Osteoblast (primary cell): ENCODE results near the gene WDFY1. TPM values are rescaled to one million over a fixed set of nuclear protein-coding genes. Genes with fewer than 3 reads are reported as not detected.
A peak's percentile ranks its signal among the peaks of the same experiment; 100 is the strongest.

Experiments used
- DNase-seq: peaks from one replicate; pipeline ENCODE4 v3.0.0; 2011; ENCODE audit warnings: low spot score, mixed read lengths; ENCODE audit not compliant: insufficient read length; ENCODE audit errors: missing footprints
- H2AFZ ChIP-seq: 2 replicates; pipeline ENCODE4 v1.6.0; 2011; ENCODE audit warnings: mild to moderate bottlenecking, low read length
- H3K27ac ChIP-seq: 2 replicates; pipeline ENCODE4 v1.5.1; 2011; ENCODE audit warnings: mild to moderate bottlenecking, low read depth, low read length, moderate library complexity
- H3K27me3 ChIP-seq: 2 replicates; pipeline ENCODE4 v1.6.0; 2012; ENCODE audit warnings: mild to moderate bottlenecking, control low read depth, inconsistent platforms, low read length, moderate library complexity; ENCODE audit not compliant: insufficient read depth
- H3K36me3 ChIP-seq: 2 replicates; pipeline ENCODE4 v1.5.1; 2011; ENCODE audit warnings: mild to moderate bottlenecking, low read length, control low read depth, moderate library complexity; ENCODE audit not compliant: insufficient read depth
- H3K4me1 ChIP-seq: 2 replicates; pipeline ENCODE4 v1.5.1; 2011; ENCODE audit warnings: mild to moderate bottlenecking, low read length, control low read depth, moderate library complexity; ENCODE audit not compliant: insufficient read depth
- H3K4me2 ChIP-seq: 2 replicates; pipeline ENCODE4 v1.6.0; 2011; ENCODE audit warnings: mild to moderate bottlenecking, low read length; ENCODE audit not compliant: insufficient read depth
- H3K4me3 ChIP-seq: fragments of 200-600 bp; sonication (generic); 3 replicates; pipeline ENCODE4 v1.5.1; 2012; ENCODE audit warnings: mild to moderate bottlenecking, low read length, inconsistent platforms; ENCODE audit not compliant: insufficient read depth
- H3K79me2 ChIP-seq: 2 replicates; pipeline ENCODE4 v1.6.0; 2012; ENCODE audit warnings: mild to moderate bottlenecking, low read length, control low read depth, inconsistent platforms; ENCODE audit not compliant: insufficient read depth
- H3K9me3 ChIP-seq: 2 replicates; pipeline ENCODE4 v1.5.1; 2011; ENCODE audit warnings: low read depth, low read length, control low read depth
- H4K20me1 ChIP-seq: 2 replicates; pipeline ENCODE4 v1.6.0; 2012; ENCODE audit warnings: mild to moderate bottlenecking, low read length, control low read depth; ENCODE audit not compliant: insufficient read depth
- total RNA-seq: library from RNA; depleted of rRNA; stranded (reverse); fragments of >200 nt; gene quantifications from 2 replicates; pipeline ENCODE4 v1.2.3, GENCODE V29; 2012
- TF ChIP-seq, protein P1 (sequence below): IDR thresholded peaks from 2 replicates; pipeline ENCODE4 v1.5.1; 2011; ENCODE audit warnings: mild to moderate bottlenecking, low read depth, low read length, moderate library complexity; ENCODE audit errors: extremely low read depth

Gene WDFY1
- total RNA-seq, 1 donor = 74.6 TPM

DNA sequence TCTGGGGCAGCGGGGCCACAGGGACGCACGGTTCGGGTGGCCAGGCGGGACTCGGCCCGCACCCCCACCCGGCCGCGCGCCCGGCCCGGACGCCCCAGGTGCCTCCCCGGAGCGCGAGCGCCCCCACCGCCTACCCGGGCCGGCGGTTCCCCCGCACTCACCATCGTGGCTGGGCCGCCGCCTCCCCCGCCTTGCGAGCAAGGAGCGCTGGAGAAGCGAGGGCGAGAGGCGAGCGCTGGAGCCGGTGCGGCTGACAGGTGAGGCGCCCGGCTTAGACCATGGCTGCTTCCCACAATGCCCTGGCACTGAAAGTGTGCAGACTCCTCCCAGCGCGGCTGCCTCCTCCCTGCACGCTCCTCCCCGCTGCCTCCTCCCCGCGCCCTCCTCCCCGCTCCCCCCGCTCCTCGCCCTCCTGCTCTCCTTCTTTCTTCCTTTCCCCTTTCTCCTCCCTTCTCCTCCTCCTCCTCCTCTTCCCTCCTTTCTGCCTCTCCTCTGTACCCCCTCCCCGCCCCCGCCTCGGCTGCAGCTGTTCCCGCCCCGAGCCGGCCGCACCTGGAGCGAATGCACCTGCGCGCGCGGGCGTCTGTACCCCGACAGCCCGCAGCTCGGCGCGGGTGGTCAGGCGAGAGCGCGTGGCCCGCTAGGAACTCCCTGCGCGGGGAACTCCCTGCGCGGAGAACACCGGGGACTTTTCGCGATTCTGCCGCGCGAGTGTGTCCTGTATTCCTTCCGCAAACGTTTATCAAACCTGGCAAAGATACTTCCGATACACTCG lies 107.7 kb downstream of the WDFY1 start, which contains the start of gene AP1S3:
Gene AP1S3, minus strand, starts transcription at position 296 of the 775 bp plus-strand sequence. Its CDS starts 132 bp downstream, at position 164.
- peak; percentile 97 for DNase-seq
- Histone ChIP-seq H3K36me3 (peaks cover 5% of the 10 kb centered on the region), H3K4me3 (peak within 1 kb of the TSS; percentile 83), H3K27ac (peak within 1 kb of the TSS; percentile 23), H3K4me1 (peaks cover 9% of the 10 kb centered on the region), H3K4me2 (peak within 1 kb of the TSS; percentile 95), H3K27me3 (no peaks in the 10 kb centered on the region), H3K9me3 (no peaks in the 10 kb centered on the region), H4K20me1 (no peaks in the 10 kb centered on the region), H2AFZ (peak within 1 kb of the TSS; percentile 81), H3K79me2 (peaks cover 16% of the 10 kb centered on the region)
- TF ChIP-seq, protein P1, sequence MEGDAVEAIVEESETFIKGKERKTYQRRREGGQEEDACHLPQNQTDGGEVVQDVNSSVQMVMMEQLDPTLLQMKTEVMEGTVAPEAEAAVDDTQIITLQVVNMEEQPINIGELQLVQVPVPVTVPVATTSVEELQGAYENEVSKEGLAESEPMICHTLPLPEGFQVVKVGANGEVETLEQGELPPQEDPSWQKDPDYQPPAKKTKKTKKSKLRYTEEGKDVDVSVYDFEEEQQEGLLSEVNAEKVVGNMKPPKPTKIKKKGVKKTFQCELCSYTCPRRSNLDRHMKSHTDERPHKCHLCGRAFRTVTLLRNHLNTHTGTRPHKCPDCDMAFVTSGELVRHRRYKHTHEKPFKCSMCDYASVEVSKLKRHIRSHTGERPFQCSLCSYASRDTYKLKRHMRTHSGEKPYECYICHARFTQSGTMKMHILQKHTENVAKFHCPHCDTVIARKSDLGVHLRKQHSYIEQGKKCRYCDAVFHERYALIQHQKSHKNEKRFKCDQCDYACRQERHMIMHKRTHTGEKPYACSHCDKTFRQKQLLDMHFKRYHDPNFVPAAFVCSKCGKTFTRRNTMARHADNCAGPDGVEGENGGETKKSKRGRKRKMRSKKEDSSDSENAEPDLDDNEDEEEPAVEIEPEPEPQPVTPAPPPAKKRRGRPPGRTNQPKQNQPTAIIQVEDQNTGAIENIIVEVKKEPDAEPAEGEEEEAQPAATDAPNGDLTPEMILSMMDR = no peak

DNA sequence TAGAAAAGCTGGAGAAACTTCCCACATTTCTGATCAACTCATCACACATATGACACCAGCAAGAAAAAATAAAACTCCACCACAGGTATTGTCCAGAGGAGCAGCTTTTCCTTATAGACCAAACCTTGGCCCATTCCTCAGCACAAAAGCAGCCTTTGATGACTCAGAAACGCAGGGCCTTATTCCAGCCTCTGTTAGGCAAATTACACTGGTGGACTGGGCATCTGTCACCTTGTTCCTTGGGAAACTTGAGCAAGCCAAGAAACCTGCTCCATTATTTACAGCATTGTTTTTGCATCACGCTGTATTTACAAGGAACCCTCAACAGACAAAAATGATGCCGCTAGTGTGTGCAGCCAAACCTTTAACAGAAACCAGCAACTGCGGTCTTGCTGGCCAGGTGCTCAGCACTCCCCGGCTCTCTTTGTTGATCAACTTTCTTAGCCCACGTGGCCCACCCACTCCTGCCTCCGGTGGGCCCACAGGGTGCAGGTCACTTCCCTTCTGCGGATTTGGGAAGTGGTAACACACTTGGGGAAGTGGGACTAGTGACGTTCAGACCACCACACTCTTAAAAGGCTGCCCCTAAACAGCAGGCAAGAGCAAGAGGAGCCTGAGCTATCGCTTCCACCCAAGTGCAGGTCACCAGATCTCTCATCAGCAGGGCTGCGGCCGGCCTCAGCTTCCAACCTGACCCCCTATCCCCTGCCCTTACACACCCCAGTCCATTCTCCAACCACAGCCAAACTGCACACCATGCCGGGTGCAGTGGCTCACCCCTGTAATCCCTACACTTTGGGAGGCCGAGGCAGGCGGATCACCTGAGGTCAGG lies 109.2 kb downstream of the WDFY1 start:
- H3K4me3 ChIP-seq = peak overlapping the region; percentile 83
- H3K4me1 ChIP-seq = peaks cover 9% of the 10 kb centered on the region
- H3K27ac ChIP-seq = no peak overlapping the region
- H2AFZ ChIP-seq = no peak overlapping the region
- H3K27me3 ChIP-seq = no peaks in the 10 kb centered on the region
- no peaks in the 10 kb centered on the region for H3K9me3 ChIP-seq
- peak; percentile 84 for DNase-seq
- H3K4me2 ChIP-seq = peak overlapping the region; percentile 95
- H3K79me2 ChIP-seq = peaks cover 21% of the 10 kb centered on the region
- H4K20me1 ChIP-seq = no peaks in the 10 kb centered on the region
- H3K36me3 ChIP-seq = peaks cover 5% of the 10 kb centered on the region
- TF ChIP-seq, protein P1 = no peak

DNA sequence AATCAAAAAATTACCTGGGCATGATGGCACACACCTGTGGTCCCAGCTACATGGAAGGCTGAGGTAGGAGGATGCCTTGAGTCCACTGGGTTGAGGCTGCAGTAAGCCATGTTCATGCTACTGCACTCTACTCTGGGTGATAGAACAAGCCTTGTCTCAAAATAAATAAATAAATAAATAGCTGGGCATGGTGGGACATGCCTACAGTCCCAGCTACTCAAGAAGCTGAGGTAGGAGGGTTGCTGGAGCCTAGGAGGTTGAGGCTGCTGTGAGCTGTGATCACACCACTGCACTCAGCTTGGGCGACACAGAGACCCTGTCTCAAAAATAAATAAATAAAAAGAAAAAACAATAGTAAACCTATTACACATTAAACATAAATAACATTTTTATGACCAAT lies 110.7 kb downstream of the WDFY1 start:
- Histone ChIP-seq H3K4me2 (no peak overlapping the region), H3K9me3 (no peaks in the 10 kb centered on the region), H2AFZ (no peak overlapping the region), H4K20me1 (no peaks in the 10 kb centered on the region), H3K4me3 (no peak overlapping the region), H3K4me1 (peaks cover 9% of the 10 kb centered on the region), H3K79me2 (peaks cover 21% of the 10 kb centered on the region), H3K27me3 (no peaks in the 10 kb centered on the region), H3K27ac (no peak overlapping the region), H3K36me3 (peaks cover 5% of the 10 kb centered on the region)
- DNase-seq = no peak
- TF ChIP-seq, protein P1 = no peak
